KMS-11 (cell line): ENCODE data around the gene ANO9.
"Not testable (repeated sequence)": the region's sequence is repeated elsewhere in the genome, so short reads cannot be mapped to it uniquely, and the experiment has no call there.

Experiments used
- H2AFZ ChIP-seq: fragments of 200-600 bp; sonication (generic); 2 replicates; pipeline ENCODE4 v1.6.1; 2016; ENCODE audit warnings: antibody characterized with exemption, mixed run types, low read depth
- H3K27ac ChIP-seq: fragments of 200-600 bp; sonication (generic); 2 replicates; pipeline ENCODE4 v1.6.1; 2016; ENCODE audit warnings: mild to moderate bottlenecking, mixed run types
- H3K27me3 ChIP-seq: fragments of 200-600 bp; sonication (generic); 2 replicates; pipeline ENCODE4 v1.6.1; 2017; ENCODE audit warnings: mild to moderate bottlenecking, low read depth, mixed run types, moderate library complexity; ENCODE audit not compliant: insufficient read depth
- H3K36me3 ChIP-seq: fragments of 200-600 bp; sonication (generic); 2 replicates; pipeline ENCODE4 v1.6.1; 2017; ENCODE audit warnings: mild to moderate bottlenecking, mixed run types; ENCODE audit not compliant: insufficient read depth
- H3K4me1 ChIP-seq: fragments of 200-600 bp; sonication (generic); 2 replicates; pipeline ENCODE4 v1.6.1; 2016; ENCODE audit warnings: mild to moderate bottlenecking, low read depth, mixed run types; ENCODE audit not compliant: poor library complexity, severe bottlenecking
- H3K4me2 ChIP-seq: fragments of 200-600 bp; sonication (generic); 2 replicates; pipeline ENCODE4 v1.7.0; 2016; ENCODE audit warnings: mild to moderate bottlenecking, mixed run types
- H3K4me3 ChIP-seq: fragments of 200-600 bp; sonication (generic); IDR thresholded peaks from 2 replicates; pipeline ENCODE4 v1.6.1; 2017; ENCODE audit warnings: low read depth, low read length, mixed read lengths; ENCODE audit not compliant: insufficient read depth
- H3K79me2 ChIP-seq: fragments of 200-600 bp; sonication (generic); 2 replicates; pipeline ENCODE4 v1.6.1; 2016; ENCODE audit warnings: low read depth, mixed run types; ENCODE audit not compliant: insufficient read depth
- H3K9ac ChIP-seq: fragments of 200-600 bp; sonication (generic); 2 replicates; pipeline ENCODE4 v1.6.1; 2016; ENCODE audit warnings: mild to moderate bottlenecking, mixed run types
- H4K20me1 ChIP-seq: fragments of 200-600 bp; sonication (generic); 2 replicates; pipeline ENCODE4 v1.6.1; 2016; ENCODE audit warnings: mild to moderate bottlenecking, mixed run types; ENCODE audit not compliant: insufficient read depth
- CTCF ChIP-seq: fragments of 200-600 bp; sonication (generic); conservative IDR thresholded peaks from 2 replicates; pipeline ENCODE4 v1.6.1; 2017; ENCODE audit warnings: low read depth, mild to moderate bottlenecking, antibody characterized with exemption, low read length, moderate library complexity, mixed read lengths

ANO9 gene

DNA sequence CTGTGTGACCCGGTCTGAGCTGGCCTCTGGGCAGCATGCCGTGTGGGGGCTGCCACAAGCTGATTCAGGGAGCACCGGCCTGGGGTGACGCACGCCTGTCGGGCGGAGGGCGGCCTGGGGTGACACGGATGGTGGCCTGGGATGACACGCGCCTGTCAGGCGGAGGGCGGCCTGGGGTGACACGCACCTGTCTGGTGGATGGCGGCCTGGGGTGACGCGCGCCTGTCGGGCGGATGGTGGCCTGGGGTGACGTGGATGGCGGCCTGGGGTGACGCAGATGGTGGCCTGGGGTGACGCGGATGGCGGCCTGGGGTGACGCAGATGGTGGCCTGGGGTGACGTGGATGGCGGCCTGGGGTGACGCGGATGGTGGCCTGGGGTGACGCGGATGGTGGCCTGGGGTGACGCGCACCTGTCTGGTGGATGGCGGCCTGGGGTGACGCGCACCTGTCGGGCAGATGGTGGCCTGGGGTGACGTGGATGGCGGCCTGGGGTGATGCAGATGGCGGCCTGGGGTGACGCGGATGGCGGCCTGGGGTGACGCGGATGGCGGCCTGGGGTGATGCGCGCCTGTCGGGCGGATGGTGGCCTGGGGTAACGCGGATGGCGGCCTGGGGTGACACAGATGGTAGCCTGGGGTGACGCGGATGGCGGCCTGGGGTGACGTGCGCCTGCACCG lies 29.8 kb upstream of the ANO9 start:
- Histone ChIP-seq H3K4me2 (no peak overlapping the region), H3K79me2 (no peaks in the 10 kb centered on the region), H4K20me1 (no peaks in the 10 kb centered on the region), H3K9ac (no peak overlapping the region), H3K36me3 (no peaks in the 10 kb centered on the region), H3K27me3 (no peaks in the 10 kb centered on the region), H3K27ac (no peak overlapping the region), H3K4me3 (no peak overlapping the region), H2AFZ (no peak overlapping the region), H3K4me1 (no peaks in the 10 kb centered on the region)
- TF ChIP-seq CTCF = no peak

DNA sequence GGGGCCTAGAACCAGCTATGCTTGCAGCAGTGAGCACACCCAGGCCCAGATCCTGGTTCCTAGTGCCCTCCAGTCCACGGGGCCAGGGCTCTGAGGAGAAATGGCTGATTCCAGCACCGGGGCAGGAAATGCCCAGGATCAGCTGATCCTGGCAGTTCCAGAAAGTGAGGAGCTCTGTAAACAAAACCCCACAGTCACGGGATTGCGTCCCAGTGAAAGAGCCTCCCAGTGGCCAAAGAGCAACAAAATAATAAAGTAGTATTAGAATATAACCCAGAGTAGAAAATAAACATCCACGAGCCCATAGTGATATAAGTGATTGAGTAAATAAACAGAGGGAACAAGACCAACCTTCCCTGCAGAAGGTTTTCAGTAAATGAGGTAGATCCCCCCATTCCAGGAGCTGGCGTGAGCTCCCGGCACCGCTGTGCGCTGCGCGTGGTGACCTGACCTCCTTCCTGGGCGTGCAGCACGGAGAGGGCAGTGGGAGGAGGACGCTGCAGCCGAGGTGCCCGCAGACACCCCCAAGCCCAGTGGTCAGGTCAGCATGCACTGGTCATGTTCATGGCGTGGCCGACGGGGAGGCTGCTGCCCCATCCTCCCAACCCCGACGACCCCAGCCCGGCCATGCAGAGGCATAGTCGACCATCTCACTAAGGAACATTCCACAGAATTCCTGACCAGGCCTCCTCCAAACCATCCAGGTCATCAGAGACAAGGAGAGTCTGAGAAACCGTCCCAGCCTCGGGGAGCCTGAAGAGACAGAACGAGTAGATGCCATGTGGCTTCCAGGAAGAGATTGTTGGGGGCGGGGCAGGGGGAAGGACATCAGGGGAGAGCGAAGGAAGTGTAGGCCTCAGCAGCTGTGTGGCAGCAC lies 28.1 kb upstream of the ANO9 start:
- Histone ChIP-seq H3K27ac (no peak overlapping the region), H2AFZ (no peak overlapping the region), H3K9ac (no peak overlapping the region), H3K4me1 (no peaks in the 10 kb centered on the region), H3K27me3 (no peaks in the 10 kb centered on the region), H3K36me3 (no peaks in the 10 kb centered on the region), H4K20me1 (no peaks in the 10 kb centered on the region), H3K4me3 (no peak overlapping the region), H3K4me2 (no peak overlapping the region), H3K79me2 (no peaks in the 10 kb centered on the region)
- no peak for TF ChIP-seq CTCF

- not testable (repeated sequence) for H3K27ac ChIP-seq
Measured at GRCh38 chr11:469026-469683, 27.3 kb upstream of the ANO9 start.

GRCh38 chr11:468493-468892 lies 26.7 kb upstream of the ANO9 start:
- Histone ChIP-seq H3K4me1 (no peaks in the 10 kb centered on the region), H3K27ac (no peak overlapping the region), H4K20me1 (no peaks in the 10 kb centered on the region), H3K9ac (no peak overlapping the region), H3K36me3 (no peaks in the 10 kb centered on the region), H3K27me3 (no peaks in the 10 kb centered on the region), H2AFZ (no peak overlapping the region), H3K4me2 (no peak overlapping the region), H3K79me2 (no peaks in the 10 kb centered on the region), H3K4me3 (no peak overlapping the region)
- no peak for TF ChIP-seq CTCF

More at GRCh38 chr11:469026-469683, 27.3 kb upstream of the ANO9 start:
- H3K4me3 ChIP-seq, H4K20me1 ChIP-seq, H3K4me1 ChIP-seq, H2AFZ ChIP-seq, H3K79me2 ChIP-seq, H3K27me3 ChIP-seq, H3K36me3 ChIP-seq, H3K9ac ChIP-seq, H3K4me2 ChIP-seq: not testable (repeated sequence)
